Fibroblast of villous mesenchyme (primary cell): ENCODE results near the gene TLDC2. TPM values are rescaled to one million over a fixed set of nuclear protein-coding genes. Genes with fewer than 3 reads are reported as not detected.
A peak's percentile ranks its signal among the peaks of the same experiment; 100 is the strongest.

Source experiments
- DNase-seq: peaks from one replicate; pipeline ENCODE4 v3.0.0-alpha.2; 2010; ENCODE audit warnings: low read depth
- H3K4me3 ChIP-seq: 2 replicates; pipeline ENCODE4 v1.5.1; 2011; ENCODE audit warnings: low read depth, mild to moderate bottlenecking, low read length
- total RNA-seq: library from RNA; depleted of rRNA; stranded (reverse); fragments of >200 nt; gene quantifications from 2 replicates; pipeline ENCODE4 v1.2.3, GENCODE V29; 2012
- TF ChIP-seq, protein P1 (sequence below): IDR thresholded peaks from 2 replicates; pipeline ENCODE4 v1.5.1; 2012; ENCODE audit warnings: low read depth, mild to moderate bottlenecking, low read length; ENCODE audit not compliant: insufficient read depth

TLDC2 gene
- total RNA-seq, 1 donor = not detected

DNA sequence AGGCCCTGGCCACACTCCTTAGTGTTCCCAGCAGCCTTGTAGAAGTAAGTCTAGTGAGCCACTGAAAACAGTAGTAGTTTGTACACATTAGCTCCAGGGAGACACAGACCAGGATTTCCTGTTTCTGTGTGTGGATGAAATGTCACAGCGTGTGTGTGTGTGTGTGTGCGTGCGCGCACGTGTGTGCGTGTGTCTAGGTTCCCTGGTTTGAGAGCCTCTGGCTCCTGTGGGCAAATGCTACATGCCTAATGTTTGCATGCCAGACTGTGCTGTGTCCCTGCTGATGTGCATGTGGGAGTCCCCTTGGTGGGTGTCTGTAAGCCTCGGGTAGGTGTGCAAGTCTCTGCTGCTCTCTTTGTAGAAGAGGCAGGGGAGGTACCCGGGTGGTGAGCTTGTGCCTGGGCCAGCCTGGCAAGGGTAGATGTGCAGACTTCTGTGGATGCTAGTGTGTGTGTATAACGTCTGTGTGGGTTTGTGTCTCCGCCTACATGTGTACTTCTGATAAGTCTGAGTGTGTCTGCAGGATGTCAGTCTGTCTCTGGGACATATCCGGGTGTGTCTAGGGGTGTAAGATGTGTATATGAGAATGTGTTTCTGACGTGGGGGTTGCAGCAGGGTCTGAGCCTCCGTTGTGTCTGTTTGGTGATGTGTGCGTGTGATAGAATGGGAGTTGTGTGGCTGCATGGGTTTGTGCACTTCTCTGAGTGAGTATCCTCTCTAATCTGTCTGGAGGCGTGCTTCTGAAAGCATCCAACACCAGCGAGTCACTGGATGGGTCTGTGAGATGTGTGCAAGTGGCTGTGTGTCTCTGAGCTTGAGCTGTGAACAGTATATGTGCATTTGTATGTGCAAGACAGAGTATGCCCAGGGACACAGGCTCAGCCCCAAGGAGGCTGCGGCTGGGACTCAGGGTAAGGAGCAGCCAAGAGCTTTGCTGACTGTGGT is 19.0 kb upstream of the TLDC2 start:
- DNase-seq = peak; percentile 65
- H3K4me3 ChIP-seq = no peak overlapping the region
- TF ChIP-seq, protein P1, sequence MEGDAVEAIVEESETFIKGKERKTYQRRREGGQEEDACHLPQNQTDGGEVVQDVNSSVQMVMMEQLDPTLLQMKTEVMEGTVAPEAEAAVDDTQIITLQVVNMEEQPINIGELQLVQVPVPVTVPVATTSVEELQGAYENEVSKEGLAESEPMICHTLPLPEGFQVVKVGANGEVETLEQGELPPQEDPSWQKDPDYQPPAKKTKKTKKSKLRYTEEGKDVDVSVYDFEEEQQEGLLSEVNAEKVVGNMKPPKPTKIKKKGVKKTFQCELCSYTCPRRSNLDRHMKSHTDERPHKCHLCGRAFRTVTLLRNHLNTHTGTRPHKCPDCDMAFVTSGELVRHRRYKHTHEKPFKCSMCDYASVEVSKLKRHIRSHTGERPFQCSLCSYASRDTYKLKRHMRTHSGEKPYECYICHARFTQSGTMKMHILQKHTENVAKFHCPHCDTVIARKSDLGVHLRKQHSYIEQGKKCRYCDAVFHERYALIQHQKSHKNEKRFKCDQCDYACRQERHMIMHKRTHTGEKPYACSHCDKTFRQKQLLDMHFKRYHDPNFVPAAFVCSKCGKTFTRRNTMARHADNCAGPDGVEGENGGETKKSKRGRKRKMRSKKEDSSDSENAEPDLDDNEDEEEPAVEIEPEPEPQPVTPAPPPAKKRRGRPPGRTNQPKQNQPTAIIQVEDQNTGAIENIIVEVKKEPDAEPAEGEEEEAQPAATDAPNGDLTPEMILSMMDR = no peak

DNA sequence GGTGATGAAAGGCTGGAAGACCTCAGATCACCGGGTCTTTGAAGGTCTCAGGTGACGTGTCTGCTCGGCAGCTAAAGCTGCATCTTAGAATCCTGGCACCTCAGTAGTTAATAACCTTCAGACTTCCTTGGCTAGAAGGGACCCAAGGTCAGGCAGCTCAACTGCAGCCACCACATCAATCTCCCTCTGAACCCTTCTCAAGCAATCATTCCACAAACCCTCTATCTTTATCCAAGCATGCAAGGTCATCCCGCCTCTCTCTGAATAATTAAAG is 16.7 kb upstream of the TLDC2 start:
- TF ChIP-seq, protein P1 = no peak
- no peak overlapping the region for H3K4me3 ChIP-seq
- no peak for DNase-seq

DNA sequence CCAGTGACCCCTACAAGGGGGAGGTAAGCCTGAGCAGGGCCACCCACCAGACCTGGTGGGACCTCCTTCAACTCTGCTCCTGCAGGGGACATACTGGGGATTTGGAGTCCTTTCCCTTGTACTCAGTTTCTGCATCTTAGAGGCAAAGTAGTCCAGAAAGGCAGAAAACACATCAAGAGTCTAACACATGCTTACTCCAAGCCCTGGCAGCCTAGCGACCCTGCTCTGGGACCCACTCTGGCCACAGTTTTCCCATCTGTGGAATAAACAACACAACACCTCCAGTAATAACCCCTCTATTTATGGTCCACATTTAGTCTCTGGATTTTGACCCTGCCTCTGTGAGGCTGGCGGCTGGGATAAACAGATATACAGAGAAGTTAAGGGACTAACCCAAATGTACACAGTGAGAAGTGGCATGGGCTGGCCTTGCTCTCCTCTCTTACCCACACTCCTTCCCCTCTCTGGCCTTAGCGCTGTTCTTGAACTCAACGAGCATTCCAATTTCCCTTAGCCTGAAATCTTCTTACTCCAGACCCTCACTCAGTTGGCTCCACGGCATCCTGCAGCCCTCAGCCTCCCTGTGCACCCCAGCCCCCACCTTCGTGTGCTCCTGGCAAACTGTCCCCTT is 16.1 kb upstream of the TLDC2 start:
- H3K4me3 ChIP-seq = no peak overlapping the region
- TF ChIP-seq, protein P1 = no peak
- DNase-seq = no peak

DNA sequence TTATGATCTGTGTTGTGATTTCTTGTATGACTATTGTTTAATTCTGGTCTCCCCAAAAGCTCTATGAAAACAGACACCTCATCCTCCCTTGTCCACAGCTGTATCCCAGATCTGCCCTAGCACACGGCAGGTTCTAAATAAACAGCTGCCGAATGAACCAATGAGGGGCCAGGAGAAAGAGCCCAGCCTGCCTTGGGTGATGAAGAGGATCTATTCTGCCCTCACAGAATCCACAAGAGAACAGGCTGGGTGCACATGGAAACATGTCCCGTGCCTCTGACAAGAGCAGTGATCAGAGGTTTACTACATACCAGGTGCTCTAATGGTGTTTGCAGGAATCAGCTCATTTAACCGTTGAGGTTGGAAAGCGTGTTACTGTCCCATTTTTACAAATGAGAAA is 15.6 kb upstream of the TLDC2 start:
- H3K4me3 ChIP-seq = no peak overlapping the region
- DNase-seq = no peak
- TF ChIP-seq, protein P1 = no peak

DNA sequence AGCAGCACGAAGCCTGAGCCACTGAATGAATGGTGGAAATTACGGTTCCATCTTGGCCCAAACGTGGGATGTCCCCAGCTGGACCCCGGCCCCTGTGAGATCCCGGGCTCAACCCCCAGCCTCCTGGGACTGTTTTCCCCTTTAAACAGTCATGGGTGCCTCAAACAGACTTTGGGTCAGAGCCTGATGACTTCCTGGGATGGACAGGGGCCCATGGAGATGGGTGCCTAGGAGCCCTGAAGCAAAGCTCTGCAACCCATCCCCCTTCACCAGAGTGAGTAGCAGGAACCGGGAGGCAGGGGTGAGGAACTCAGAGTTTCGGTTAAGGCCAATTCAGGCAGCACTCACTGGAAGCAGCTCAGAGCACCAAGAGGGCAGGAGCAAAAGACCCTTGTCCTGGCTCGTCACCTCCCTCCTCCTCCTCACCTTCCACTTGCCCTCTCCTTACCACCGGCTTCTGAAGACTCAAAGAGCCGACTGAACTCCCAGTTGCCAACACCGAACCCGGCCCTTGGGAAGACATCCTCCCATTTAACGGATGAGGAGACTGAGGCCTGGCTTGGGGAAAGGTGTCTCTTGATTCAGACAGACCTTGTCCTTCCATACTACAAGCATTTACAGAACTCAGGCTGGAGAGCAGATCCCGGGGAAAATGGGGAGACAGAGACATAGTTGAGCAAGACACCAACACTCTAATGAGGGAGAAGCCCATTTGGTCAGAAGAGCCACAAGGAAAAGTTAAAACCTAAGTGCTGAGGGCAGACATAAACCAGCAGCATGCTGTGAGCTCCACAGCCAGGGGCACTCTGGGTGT is 14.9 kb upstream of the TLDC2 start:
- DNase-seq = no peak
- TF ChIP-seq, protein P1 = no peak
- peak overlapping the region; percentile 57 for H3K4me3 ChIP-seq

DNA sequence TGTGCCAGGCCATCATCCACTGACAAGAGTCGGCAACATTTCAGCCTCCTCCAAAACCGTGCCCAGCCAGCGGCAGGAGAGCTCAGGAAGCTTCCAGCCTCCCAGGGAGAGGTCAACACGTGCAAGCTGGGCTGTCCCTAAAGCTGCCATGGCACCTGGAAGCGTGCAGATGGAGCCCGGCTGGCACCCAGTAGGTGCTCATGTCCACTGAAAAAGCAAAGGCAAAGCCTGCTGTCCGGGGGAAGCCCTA is 14.4 kb upstream of the TLDC2 start:
- TF ChIP-seq, protein P1 = no peak
- no peak for DNase-seq
- H3K4me3 ChIP-seq = peak overlapping the region; percentile 57
